Endometrial microvascular endothelial cells (primary cell): ENCODE data around the gene DOCK4. TPM values are rescaled to one million over a fixed set of nuclear protein-coding genes. Genes with fewer than 3 reads are reported as not detected.

Source experiments
- in situ Hi-C: cut with HindIII; loops from 2 replicates; pipeline ENCODE4 v1.10.0; 2017; ENCODE audit warnings: low sequenced_read_pairs, low pct_unique_long_range_greater_than_20kb; ENCODE audit errors: inconsistent ontology term
- total RNA-seq: library from RNA; depleted of rRNA; stranded (reverse); fragments of >200 nt; gene quantifications from one replicate; pipeline ENCODE4 v1.2.3, GENCODE V29; 2015; ENCODE audit errors: inconsistent ontology term

The DOCK4 gene
- total RNA-seq, 1 donor from 2014 or later = 49.5 TPM

- in situ Hi-C loops = no loop called here
Measured at GRCh38 chr7:112010994-112011393, 195.2 kb downstream of the DOCK4 start.

GRCh38 chr7:112010109-112010508 is 196.1 kb downstream of the DOCK4 start:
- in situ Hi-C loops = no loop called here

GRCh38 chr7:112009081-112009480 is 197.1 kb downstream of the DOCK4 start:
- in situ Hi-C loops = no loop called here

- in situ Hi-C loops = no loop called here
Measured at GRCh38 chr7:112007185-112007584, 199.0 kb downstream of the DOCK4 start.

GRCh38 chr7:112006071-112006470 is 200.1 kb downstream of the DOCK4 start:
- in situ Hi-C loops = no loop called here

GRCh38 chr7:112005205-112005775 is 200.9 kb downstream of the DOCK4 start:
- in situ Hi-C loops = no loop called here

- in situ Hi-C loops = no loop called here
Measured at GRCh38 chr7:112001091-112001826, 204.9 kb downstream of the DOCK4 start.

GRCh38 chr7:111998326-111998725 is 207.9 kb downstream of the DOCK4 start:
- in situ Hi-C loops = no loop called here

GRCh38 chr7:111997546-111997945 is 208.7 kb downstream of the DOCK4 start:
- in situ Hi-C loops = no loop called here

GRCh38 chr7:111992601-111993000 is 213.6 kb downstream of the DOCK4 start:
- in situ Hi-C loops = no loop called here

- in situ Hi-C loops = no loop called here
Measured at GRCh38 chr7:111990643-111991042, 215.6 kb downstream of the DOCK4 start.

GRCh38 chr7:111987886-111988285 is 218.3 kb downstream of the DOCK4 start:
- in situ Hi-C loops = no loop called here

GRCh38 chr7:111987115-111987826 is 218.9 kb downstream of the DOCK4 start:
- in situ Hi-C loops = no loop called here

- in situ Hi-C loops = no loop called here
Measured at GRCh38 chr7:111986601-111987000, 219.6 kb downstream of the DOCK4 start.

- in situ Hi-C loops = no loop called here
Measured at GRCh38 chr7:111985798-111986197, 220.4 kb downstream of the DOCK4 start.

- in situ Hi-C loops = no loop called here
Measured at GRCh38 chr7:111982804-111983203, 223.4 kb downstream of the DOCK4 start.

GRCh38 chr7:111982133-111982532 is 224.1 kb downstream of the DOCK4 start:
- in situ Hi-C loops = no loop called here

GRCh38 chr7:111980725-111981124 is 225.5 kb downstream of the DOCK4 start:
- in situ Hi-C loops = no loop called here

- in situ Hi-C loops = no loop called here
Measured at GRCh38 chr7:111975346-111975745, 230.9 kb downstream of the DOCK4 start.

- in situ Hi-C loops = no loop called here
Measured at GRCh38 chr7:111960984-111961383, 245.2 kb downstream of the DOCK4 start.
